Measurements from ENCODE around the gene PMEPA1.

The PMEPA1 gene

GRCh38 chr20:57620274-57620990 is 89.4 kb downstream of the PMEPA1 start, which contains the start of gene ZBP1:
TSS of gene ZBP1 (minus strand) at chr20:57620426. CDS start at chr20:57620295, 131 bp downstream.
- H3K4me3 ChIP-seq = peak within 1 kb of the TSS in 6 of 7 experiments; percentile 12 to 28 (median 20)
- peak within 1 kb of the TSS in 16 of 21 experiments; percentile 34 to 89 (median 70) for H3K27ac ChIP-seq

- peak overlapping the region in 18 of 21 experiments; percentile 14 to 89 (median 70) for H3K27ac ChIP-seq
- peak overlapping the region in 6 of 7 experiments; percentile 12 to 28 (median 20) for H3K4me3 ChIP-seq
These were observed 90.6 kb downstream of the PMEPA1 start for GRCh38 chr20:57619051-57619831.

GRCh38 chr20:57618764-57619050 is 91.1 kb downstream of the PMEPA1 start:
- H3K4me3 ChIP-seq = peak overlapping the region in 3 of 7 experiments; percentile 9 to 28 (median 12)
- H3K27ac ChIP-seq = peak overlapping the region in 18 of 21 experiments; percentile 14 to 89 (median 67)

GRCh38 chr20:57618091-57618763 is 91.6 kb downstream of the PMEPA1 start:
- Histone ChIP-seq H3K4me3 (peak overlapping the region in 3 of 7 experiments; percentile 9 to 28 (median 12)), H3K27ac (peak overlapping the region in 16 of 21 experiments; percentile 15 to 89 (median 71))

GRCh38 chr20:57617079-57617795 is 92.6 kb downstream of the PMEPA1 start:
- Histone ChIP-seq H3K4me3 (no peak overlapping the region), H3K27ac (peak overlapping the region in 2 of 21 experiments; percentile 87 to 89)

GRCh38 chr20:57616143-57616951 is 93.5 kb downstream of the PMEPA1 start:
- H3K4me3 ChIP-seq = no peak overlapping the region
- no peak overlapping the region for H3K27ac ChIP-seq

- H3K4me3 ChIP-seq = no peak overlapping the region
These were observed 94.4 kb downstream of the PMEPA1 start for GRCh38 chr20:57615445-57615811.

GRCh38 chr20:57614490-57615444 is 95.0 kb downstream of the PMEPA1 start:
- Histone ChIP-seq H3K4me3 (no peak overlapping the region), H3K27ac (no peak overlapping the region)

More at GRCh38 chr20:57615445-57615811, 94.4 kb downstream of the PMEPA1 start:
- no peak overlapping the region for H3K27ac ChIP-seq

GRCh38 chr20:57613481-57613921 is 96.3 kb downstream of the PMEPA1 start:
- H3K4me3 ChIP-seq = no peak overlapping the region
- no peak overlapping the region for H3K27ac ChIP-seq

- no peak overlapping the region for H3K27ac ChIP-seq
- H3K4me3 ChIP-seq = no peak overlapping the region
These were observed 96.9 kb downstream of the PMEPA1 start for GRCh38 chr20:57612916-57613315.

- no peak overlapping the region for H3K4me3 ChIP-seq
These were observed 97.4 kb downstream of the PMEPA1 start for GRCh38 chr20:57612436-57612835.

GRCh38 chr20:57611586-57612311 is 98.1 kb downstream of the PMEPA1 start:
- Histone ChIP-seq H3K4me3 (no peak overlapping the region), H3K27ac (no peak overlapping the region)

More at GRCh38 chr20:57612436-57612835, 97.4 kb downstream of the PMEPA1 start:
- no peak overlapping the region for H3K27ac ChIP-seq

- no peak overlapping the region for H3K27ac ChIP-seq
- no peak overlapping the region for H3K4me3 ChIP-seq
These were observed 99.4 kb downstream of the PMEPA1 start for GRCh38 chr20:57610261-57610952.

- H3K27ac ChIP-seq = no peak overlapping the region
- no peak overlapping the region for H3K4me3 ChIP-seq
These were observed 100.0 kb downstream of the PMEPA1 start for GRCh38 chr20:57609842-57610167.

GRCh38 chr20:57609086-57609841 is 100.6 kb downstream of the PMEPA1 start:
- Histone ChIP-seq H3K27ac (no peak overlapping the region), H3K4me3 (no peak overlapping the region)

GRCh38 chr20:57608516-57608915 is 101.3 kb downstream of the PMEPA1 start:
- Histone ChIP-seq H3K4me3 (no peak overlapping the region), H3K27ac (no peak overlapping the region)
